GM23338 (cell line): ENCODE data around the gene NFIB.

ENCODE experiments used
- CREB1 ChIP-seq: fragments of 250-450 bp; sonication (Bioruptor Pico); IDR thresholded peaks from 2 replicates; pipeline ENCODE4 v1.5.0; 2020; ENCODE audit warnings: low read depth, mild to moderate bottlenecking, moderate library complexity
- CTCF ChIP-seq, 2 experiments: fragments of 200-600 bp in 1 of 2; sonication (generic) in 1 of 2; conservative IDR thresholded peaks; 2 replicates each; pipeline versions ENCODE4 v1.5.1 to v1.6.1; 2016 to 2017; ENCODE audit warnings: antibody characterized with exemption in 2 of 2, low read depth in 2 of 2, mild to moderate bottlenecking in 2 of 2, moderate library complexity in 1 of 2
- EZH2 ChIP-seq: fragments of 200-600 bp; sonication (generic); IDR thresholded peaks from one replicate; pipeline ENCODE4 v1.8.0; 2017; ENCODE audit warnings: antibody characterized with exemption, mild to moderate bottlenecking, low read depth; ENCODE audit not compliant: unreplicated experiment
- EZH2phosphoT487 ChIP-seq: fragments of 200-600 bp; sonication (generic); IDR thresholded peaks from one replicate; pipeline ENCODE4 v1.8.1; 2018; ENCODE audit warnings: antibody characterized with exemption; ENCODE audit not compliant: unreplicated experiment
- JUNB ChIP-seq: IDR thresholded peaks from one replicate; pipeline ENCODE4 v1.6.1; 2016; ENCODE audit warnings: antibody characterized with exemption; ENCODE audit not compliant: unreplicated experiment
- POLR2AphosphoS5 ChIP-seq: IDR thresholded peaks from 2 replicates; pipeline ENCODE4 v1.6.1; 2016; ENCODE audit warnings: antibody characterized with exemption, low read depth
- REST ChIP-seq: IDR thresholded peaks from one replicate; pipeline ENCODE4 v1.6.1; 2018; ENCODE audit warnings: antibody characterized with exemption; ENCODE audit not compliant: unreplicated experiment
- ZNF462 ChIP-seq: fragments of 250-450 bp; sonication (Bioruptor Pico); IDR thresholded peaks from 2 replicates; pipeline ENCODE4 v1.5.0; 2020; ENCODE audit warnings: mild to moderate bottlenecking, moderate library complexity

- TF ChIP-seq CTCF (conservative IDR thresholded peaks at IDR 0.05; ENCODE audit: low read depth in 2 of 2): no peak
- no peak for TF ChIP-seq EZH2
- no peak for TF ChIP-seq EZH2phosphoT487
- no peak for TF ChIP-seq REST
- TF ChIP-seq POLR2AphosphoS5: no peak
- TF ChIP-seq CREB1: no peak
- TF ChIP-seq ZNF462 (CRISPR knock-in tag): no peak
- TF ChIP-seq JUNB: no peak
Observed at GRCh38 chr9:14307989-14308852, 5.7 kb downstream of the NFIB start.
